B cell (primary cell): ENCODE results near the gene ADGRD1. TPM values are rescaled to one million over a fixed set of nuclear protein-coding genes. Genes with fewer than 3 reads are reported as not detected.

Source experiments
- ATAC-seq: fragments of 200-7000 bp; cut with Tn5 transposase; one replicate; pipeline ENCODE4 v1.10.0; 2021; ENCODE audit warnings: low read depth, mild to moderate bottlenecking, moderate number of reproducible peaks, moderate library complexity
- CTCF ChIA-PET: fragments of 350-600 bp; sonication (Branson Sonifier 250); formaldehyde crosslinking; loops from one replicate; lab custom pipeline; 2021; ENCODE audit warnings: antibody characterized with exemption, inconsistent platforms; lab: Charles Lee
- POLR2A ChIA-PET: fragments of 350-600 bp; sonication (Branson Sonifier 250); formaldehyde crosslinking; loops from one replicate; lab custom pipeline; 2021; ENCODE audit warnings: antibody characterized with exemption; lab: Charles Lee
- DNase-seq: peaks from one replicate; pipeline ENCODE4 v3.0.0; 2013
- H2AFZ ChIP-seq: 2 replicates; pipeline ENCODE4 v1.6.1; 2012; ENCODE audit warnings: mild to moderate bottlenecking, low read depth, low read length; ENCODE audit not compliant: insufficient read depth, poor library complexity, severe bottlenecking
- H3K27ac ChIP-seq, 2 donors: 1 replicate in 1 of 2; 2 replicates in 1 of 2; pipeline ENCODE4 v1.5.1; 2012 to 2013; ENCODE audit warnings: low read length in 2 of 2, mild to moderate bottlenecking in 2 of 2, moderate library complexity in 1 of 2
- H3K27me3 ChIP-seq, 4 experiments: fragments of 200-600 bp in 1 of 4; sonication (generic) in 1 of 4; replicated peaks in 1 of 4; 1 replicate in 2 of 4; 2 replicates in 2 of 4; pipeline versions ENCODE4 v1.6.1 to v1.7.0; 2013 to 2016; ENCODE audit warnings: low read length in 3 of 4, mild to moderate bottlenecking in 2 of 4, mixed read lengths in 1 of 4, moderate library complexity in 1 of 4; ENCODE audit not compliant: insufficient read depth in 4 of 4, control insufficient read depth in 3 of 4; ENCODE audit errors: control extremely low read depth in 1 of 4
- H3K36me3 ChIP-seq, 2 experiments: replicated peaks in 1 of 2; 1 replicate in 1 of 2; 2 replicates in 1 of 2; pipeline versions ENCODE4 v1.6.1 to v1.7.1; 2013; ENCODE audit warnings: low read length in 1 of 2; ENCODE audit not compliant: insufficient read depth in 2 of 2, control insufficient read depth in 1 of 2; ENCODE audit errors: control extremely low read depth in 1 of 2, extremely low read depth in 1 of 2
- H3K4me1 ChIP-seq, 2 donors: fragments of 200-600 bp in 1 of 2; sonication (generic) in 1 of 2; 1 replicate in 1 of 2; 2 replicates in 1 of 2; pipeline versions ENCODE4 v1.5.1 to v1.6.1; 2013 to 2017; ENCODE audit warnings: low read length in 2 of 2; ENCODE audit not compliant: control insufficient read depth in 2 of 2, insufficient read depth in 2 of 2
- H3K4me2 ChIP-seq: replicated peaks from 2 replicates; pipeline ENCODE3; 2012; ENCODE audit warnings: mild to moderate bottlenecking, low read depth, low read length; ENCODE audit not compliant: poor library complexity, severe bottlenecking
- H3K4me3 ChIP-seq, 5 experiments: fragments of 200-600 bp in 1 of 5; sonication (generic) in 1 of 5; 1 replicate in 3 of 5; 2 replicates in 2 of 5; pipeline versions ENCODE4 v1.5.1 to v1.7.0; 2011 to 2016; ENCODE audit warnings: low read length in 4 of 5, mild to moderate bottlenecking in 4 of 5, low read depth in 2 of 5, control low read depth in 1 of 5, moderate library complexity in 1 of 5; ENCODE audit not compliant: insufficient read depth in 1 of 5; ENCODE audit errors: control extremely low read depth in 1 of 5, extremely low read depth in 1 of 5
- H3K79me2 ChIP-seq: fragments of 200-600 bp; sonication (generic); one replicate; pipeline ENCODE4 v1.6.0; 2016; ENCODE audit warnings: low read length; ENCODE audit not compliant: control insufficient read depth, insufficient read depth
- H3K9ac ChIP-seq: fragments of 200-600 bp; sonication (generic); 2 replicates; pipeline ENCODE4 v1.6.1; 2017; ENCODE audit warnings: mild to moderate bottlenecking, low read length, moderate library complexity
- H3K9me3 ChIP-seq, 3 donors: one replicate each; pipeline versions ENCODE4 v1.6.1 to v1.7.1; 2013; ENCODE audit warnings: low read length in 2 of 3; ENCODE audit not compliant: control insufficient read depth in 2 of 3, insufficient read depth in 1 of 3; ENCODE audit errors: control extremely low read depth in 1 of 3
- H4K20me1 ChIP-seq: 2 replicates; pipeline ENCODE4 v1.6.0; 2012; ENCODE audit warnings: mild to moderate bottlenecking, low read length; ENCODE audit not compliant: insufficient read depth, control insufficient read depth, poor library complexity, severe bottlenecking
- H3K27ac Mint-ChIP-seq: one replicate; pipeline ENCODE4 v1.8.0; 2021; ENCODE audit warnings: mixed read lengths
- H3K27me3 Mint-ChIP-seq: one replicate; pipeline ENCODE4 v1.8.0; 2021; ENCODE audit warnings: mixed read lengths
- H3K4me1 Mint-ChIP-seq: one replicate; pipeline ENCODE4 v1.8.0; 2021; ENCODE audit warnings: mixed read lengths
- H3K4me3 Mint-ChIP-seq: one replicate; pipeline ENCODE4 v1.8.0; 2021; ENCODE audit warnings: mixed read lengths
- H3K9me3 Mint-ChIP-seq: one replicate; pipeline ENCODE4 v1.8.0; 2022; ENCODE audit warnings: mixed read lengths; ENCODE audit not compliant: insufficient read depth
- EZH2 ChIP-seq: IDR thresholded peaks from 2 replicates; pipeline ENCODE4 v1.6.1; 2012; ENCODE audit warnings: borderline replicate concordance, low read depth, mild to moderate bottlenecking, moderate library complexity, low read length; ENCODE audit not compliant: insufficient read depth, poor library complexity, severe bottlenecking
- WGBS: methylation state at CpG from one replicate; pipeline ENCODE4 v1.1.5; 2013; ENCODE audit warnings: missing lambda C conversion rate; ENCODE audit not compliant: insufficient coverage; 5-methylcytosine and 5-hydroxymethylcytosine counted together
- intact Hi-C: fragments of 100-400 bp; cut with micrococcal nuclease; formaldehyde crosslinking; loops from one replicate; pipeline ENCODE4 v1.10.0; 2022
- polyA plus RNA-seq: library from polyadenylated mRNA; depleted of rRNA; stranded (reverse); fragments of >200 nt; gene quantifications from 2 replicates; pipeline ENCODE4 v1.2.3, GENCODE V29; 2012
- total RNA-seq, 2 donors: library from RNA; stranded (reverse); fragments of 120-200 nt in 1 of 2; gene quantifications; 1 replicate in 1 of 2; 2 replicates in 1 of 2; pipeline versions ENCODE4 v1.2.3 to v1.2.4, GENCODE V29; 2013 to 2022
- TF ChIP-seq, protein P1 (sequence below): fragments of 200-600 bp; IDR thresholded peaks from one replicate; pipeline ENCODE4 v1.8.0; 2022; ENCODE audit warnings: antibody characterized with exemption, mild to moderate bottlenecking

Gene ADGRD1
- total and polyA plus RNA-seq, 2 donors (not counting 1 experiment from before 2014, with no cell fraction given), result 1.1 to 2.2 TPM

GRCh38 chr12:131044760-131045381 is 91.2 kb downstream of the ADGRD1 start:
- H3K4me2 ChIP-seq, result no peak overlapping the region
- DNase-seq (no peak), ATAC-seq (no peak)
- no peak overlapping the region for H3K27ac ChIP-seq
- no peak for TF ChIP-seq EZH2
- no peak overlapping the region for H3K9ac ChIP-seq
- no peaks in the 10 kb centered on the region for H3K9me3 Mint-ChIP-seq
- H3K4me1 Mint-ChIP-seq, result peaks cover 13% of the 10 kb centered on the region
- H3K36me3 ChIP-seq, result no peaks in the 10 kb centered on the region
- H3K27ac Mint-ChIP-seq, result no peak overlapping the region
- 92% methylated on average over 56 of the region's 56 CpGs for WGBS
- H3K4me3 Mint-ChIP-seq, result no peak overlapping the region
- CTCF ChIA-PET, result no interaction called here
- H3K4me1 ChIP-seq, result peaks cover 5 to 16% of the 10 kb centered on the region in 2 donors
- POLR2A ChIA-PET, result no interaction called here
- no peaks in the 10 kb centered on the region for H3K79me2 ChIP-seq
- no peak overlapping the region for H2AFZ ChIP-seq
- H3K9me3 ChIP-seq, result peaks cover 0 to 7% (median 0%) of the 10 kb centered on the region in 3 donors
- H3K4me3 ChIP-seq, result no peak overlapping the region
- intact Hi-C loops, result no loop called here
- peaks cover 0 to 9% (median 0%) of the 10 kb centered on the region in 4 experiments for H3K27me3 ChIP-seq
- H4K20me1 ChIP-seq, result no peaks in the 10 kb centered on the region
- peaks cover 5% of the 10 kb centered on the region for H3K27me3 Mint-ChIP-seq

- WGBS, result 94% methylated on average over 13 of the region's 13 CpGs
- no peak for TF ChIP-seq EZH2
- TF ChIP-seq, protein P1, sequence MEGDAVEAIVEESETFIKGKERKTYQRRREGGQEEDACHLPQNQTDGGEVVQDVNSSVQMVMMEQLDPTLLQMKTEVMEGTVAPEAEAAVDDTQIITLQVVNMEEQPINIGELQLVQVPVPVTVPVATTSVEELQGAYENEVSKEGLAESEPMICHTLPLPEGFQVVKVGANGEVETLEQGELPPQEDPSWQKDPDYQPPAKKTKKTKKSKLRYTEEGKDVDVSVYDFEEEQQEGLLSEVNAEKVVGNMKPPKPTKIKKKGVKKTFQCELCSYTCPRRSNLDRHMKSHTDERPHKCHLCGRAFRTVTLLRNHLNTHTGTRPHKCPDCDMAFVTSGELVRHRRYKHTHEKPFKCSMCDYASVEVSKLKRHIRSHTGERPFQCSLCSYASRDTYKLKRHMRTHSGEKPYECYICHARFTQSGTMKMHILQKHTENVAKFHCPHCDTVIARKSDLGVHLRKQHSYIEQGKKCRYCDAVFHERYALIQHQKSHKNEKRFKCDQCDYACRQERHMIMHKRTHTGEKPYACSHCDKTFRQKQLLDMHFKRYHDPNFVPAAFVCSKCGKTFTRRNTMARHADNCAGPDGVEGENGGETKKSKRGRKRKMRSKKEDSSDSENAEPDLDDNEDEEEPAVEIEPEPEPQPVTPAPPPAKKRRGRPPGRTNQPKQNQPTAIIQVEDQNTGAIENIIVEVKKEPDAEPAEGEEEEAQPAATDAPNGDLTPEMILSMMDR, result no peak
- Mint-ChIP-seq H3K27ac (no peak overlapping the region), H3K4me1 (peaks cover 13% of the 10 kb centered on the region), H3K27me3 (peaks cover 5% of the 10 kb centered on the region), H3K4me3 (no peak overlapping the region), H3K9me3 (no peaks in the 10 kb centered on the region)
- no peak for DNase-seq
- no peak overlapping the region for H2AFZ ChIP-seq
- ChIA-PET POLR2A (no interaction called here), CTCF (no interaction called here)
- H4K20me1 ChIP-seq, result no peaks in the 10 kb centered on the region
- H3K27me3 ChIP-seq, result peaks cover 0 to 9% (median 0%) of the 10 kb centered on the region in 4 experiments
- intact Hi-C loops, result no loop called here
- no peak overlapping the region for H3K4me3 ChIP-seq
- H3K4me1 ChIP-seq, result peaks cover 5 to 16% of the 10 kb centered on the region in 2 donors
- no peak overlapping the region for H3K27ac ChIP-seq
- no peak for ATAC-seq
- no peaks in the 10 kb centered on the region for H3K79me2 ChIP-seq
- peaks cover 0 to 7% (median 0%) of the 10 kb centered on the region in 3 donors for H3K9me3 ChIP-seq
- no peaks in the 10 kb centered on the region for H3K36me3 ChIP-seq
- H3K4me2 ChIP-seq, result no peak overlapping the region
- no peak overlapping the region for H3K9ac ChIP-seq
Observed at GRCh38 chr12:131045705-131046460, 92.2 kb downstream of the ADGRD1 start.
